LNCaP clone FGC (cell line): ENCODE results near the gene PSMC3.

Experiments
- DNase-seq: peaks from one replicate; pipeline ENCODE4 v3.0.0-alpha.2; 2011; ENCODE audit warnings: low read depth
- H3K4me3 ChIP-seq: 2 replicates; pipeline ENCODE4 v1.5.1; 2011; ENCODE audit warnings: mild to moderate bottlenecking, low read depth, low read length, control low read depth
- CTCF ChIP-seq: IDR thresholded peaks from 2 replicates; pipeline ENCODE4 v1.5.1; 2012; ENCODE audit warnings: mild to moderate bottlenecking; ENCODE audit not compliant: control insufficient read depth, insufficient read depth; ENCODE audit errors: extremely low read depth

PSMC3 gene

DNA sequence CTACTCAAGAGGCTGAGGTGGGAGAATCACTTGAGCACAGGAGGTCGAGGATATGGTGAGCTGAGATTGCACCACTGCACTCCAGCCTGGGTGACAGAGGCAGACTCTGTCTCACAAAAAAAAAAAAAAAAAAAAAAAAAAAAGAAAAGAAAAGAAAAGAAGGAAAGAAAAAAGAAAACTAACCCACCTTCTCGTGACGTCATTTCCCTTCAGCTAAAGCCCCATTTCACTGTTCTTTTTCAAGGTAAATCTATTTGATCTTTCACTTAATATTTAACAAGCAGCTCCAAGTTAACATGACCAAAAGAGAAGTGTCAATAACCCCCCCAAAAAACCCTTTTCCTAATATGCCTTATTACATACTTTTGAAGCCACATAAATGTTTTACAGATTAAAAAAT lies 17.6 kb upstream of the PSMC3 start:
- no peak for DNase-seq
- no peak for TF ChIP-seq CTCF
- no peak overlapping the region for H3K4me3 ChIP-seq

DNA sequence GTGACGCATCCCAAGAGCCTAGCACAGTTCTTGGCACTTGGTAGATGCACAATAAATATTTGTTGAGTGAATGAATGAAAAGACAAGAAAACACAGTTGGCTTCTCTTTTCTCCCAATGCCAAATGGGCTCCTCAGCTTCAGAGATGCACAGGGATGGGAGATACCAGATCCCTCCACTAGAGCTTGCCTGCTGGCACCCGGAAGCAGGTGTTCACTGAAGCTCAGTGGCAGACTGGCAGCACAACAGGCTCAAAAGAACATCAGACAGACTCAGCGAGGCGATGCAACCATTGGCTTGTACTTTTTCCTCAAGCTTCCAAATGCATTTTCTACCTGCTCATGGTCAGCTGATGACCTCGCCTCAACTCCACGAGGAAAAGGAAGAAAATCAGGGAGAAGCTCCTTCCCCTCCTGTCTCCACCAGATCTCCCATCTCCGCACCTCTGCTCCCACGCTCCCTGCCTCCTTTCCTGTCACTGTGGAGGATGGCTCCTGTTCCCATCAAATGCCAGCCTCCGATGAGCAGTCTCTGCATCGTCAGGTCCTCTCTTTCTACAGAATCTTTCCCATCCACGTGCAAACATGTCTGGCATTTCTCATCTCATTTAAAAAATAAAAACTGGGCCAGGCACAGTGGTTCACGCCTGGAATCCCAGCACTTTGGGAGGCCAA lies 16.9 kb upstream of the PSMC3 start:
- DNase-seq: no peak
- no peak overlapping the region for H3K4me3 ChIP-seq
- no peak for TF ChIP-seq CTCF

DNA sequence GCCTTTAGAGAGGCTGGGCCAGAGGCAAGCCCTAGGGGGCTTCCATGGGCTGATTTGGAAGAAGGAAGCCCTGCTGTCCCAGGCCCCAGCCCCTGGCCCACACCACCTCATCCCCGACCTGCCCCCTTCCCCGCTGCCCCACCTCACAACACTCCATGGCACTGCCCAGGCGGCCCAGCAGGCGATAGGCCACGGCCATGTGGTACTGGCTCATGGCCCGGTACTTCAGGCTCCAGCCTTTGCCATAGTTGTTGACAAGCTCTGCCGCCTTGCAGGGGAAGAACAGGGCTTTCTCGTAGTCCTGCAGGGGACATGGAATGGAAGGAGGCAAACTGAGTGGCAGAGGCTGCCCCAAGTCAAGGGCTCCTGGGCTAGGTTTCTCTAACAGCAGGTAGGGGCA lies 16.3 kb upstream of the PSMC3 start:
- no peak for DNase-seq
- no peak overlapping the region for H3K4me3 ChIP-seq
- TF ChIP-seq CTCF: no peak

DNA sequence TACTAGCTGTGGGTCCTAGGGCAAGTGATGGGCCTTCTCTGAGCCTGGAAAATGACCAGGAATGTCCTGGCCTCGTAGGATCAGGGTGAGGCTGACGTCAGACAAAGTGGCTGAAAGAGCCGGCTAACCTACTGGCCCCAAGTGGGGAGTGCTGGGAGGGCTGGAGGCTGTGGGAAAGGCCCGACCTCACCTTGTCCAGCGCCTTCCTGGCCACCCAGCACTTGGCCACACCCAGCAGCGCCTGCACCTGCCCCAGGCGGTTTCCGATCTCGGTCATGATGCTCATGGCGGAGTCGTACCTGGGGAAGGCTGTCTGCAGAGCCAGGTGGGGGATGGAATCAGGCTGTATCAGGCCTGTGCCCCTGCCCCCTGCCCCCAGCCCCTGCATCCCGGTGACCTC lies 15.2 kb upstream of the PSMC3 start:
- no peak overlapping the region for H3K4me3 ChIP-seq
- no peak for TF ChIP-seq CTCF
- DNase-seq: no peak

GRCh38 chr11:47440054-47440476 lies 13.8 kb upstream of the PSMC3 start:
- TF ChIP-seq CTCF: no peak
- no peak for DNase-seq
- no peak overlapping the region for H3K4me3 ChIP-seq

- TF ChIP-seq CTCF: no peak
- H3K4me3 ChIP-seq: no peak overlapping the region
- DNase-seq: no peak
These were observed 12.5 kb upstream of the PSMC3 start for GRCh38 chr11:47438721-47439120.
